Measurements from ENCODE around the gene SNRPF.

The SNRPF gene

GRCh38 chr12:95908573-95908972 lies 49.8 kb downstream of the SNRPF start:
- DNase-seq (ENCODE audit: low read depth) = no peak
- TF ChIP-seq MYC (IDR thresholded peaks at IDR 0.05; ENCODE audit: low read depth, low read length) (no peak), POLR2A (IDR thresholded peaks at IDR 0.05; ENCODE audit: extremely low read depth, insufficient read length) (no peak), CTCF (IDR thresholded peaks at IDR 0.05; ENCODE audit: low read depth, low read length) (no peak), MAX (IDR thresholded peaks at IDR 0.05; ENCODE audit: low read depth, low read length) (no peak)
- H3K4me3 ChIP-seq (ENCODE audit: low read depth, low read length) = no peak overlapping the region

- DNase-seq (ENCODE audit: low read depth) = no peak
- no peak for TF ChIP-seq POLR2A (IDR thresholded peaks at IDR 0.05; ENCODE audit: extremely low read depth, insufficient read length)
- TF ChIP-seq MAX (IDR thresholded peaks at IDR 0.05; ENCODE audit: low read depth, low read length) = no peak
- no peak for TF ChIP-seq CTCF (IDR thresholded peaks at IDR 0.05; ENCODE audit: low read depth, low read length)
- TF ChIP-seq MYC (IDR thresholded peaks at IDR 0.05; ENCODE audit: low read depth, low read length) = no peak
- H3K4me3 ChIP-seq (ENCODE audit: low read depth, low read length) = no peak overlapping the region
These were observed 51.1 kb downstream of the SNRPF start for GRCh38 chr12:95909871-95910270.
